PC-3 (cell line): ENCODE results near the gene ZYG11B.

Experiments used
- CTCF ChIP-seq: fragments of 300-600 bp; sonication (generic); conservative IDR thresholded peaks from 2 replicates; pipeline ENCODE4 v1.5.1; 2017; ENCODE audit warnings: antibody characterized with exemption, low read depth, mild to moderate bottlenecking, low read length
- EZH2 ChIP-seq: fragments of 300-600 bp; sonication (generic); IDR thresholded peaks from one replicate; pipeline ENCODE4 v1.6.1; 2017; ENCODE audit warnings: antibody characterized with exemption, mild to moderate bottlenecking, low read length; ENCODE audit not compliant: unreplicated experiment

GRCh38 chr1:52723260-52723659 is 3.0 kb upstream of the ZYG11B start:
- TF ChIP-seq CTCF (no peak), EZH2 (no peak)
